Suprapubic skin (tissue), 4 donors: ENCODE data around the gene CUBN.

Experiments
- POLR2A ChIP-seq, 2 donors: fragments of 450-650 bp; IDR thresholded peaks; one replicate each; pipeline ENCODE4 v1.6.1; 2017; ENCODE audit warnings: antibody characterized with exemption in 2 of 2, mild to moderate bottlenecking in 2 of 2, moderate library complexity in 2 of 2
- POLR2AphosphoS5 ChIP-seq, 3 donors: sonication (generic); formaldehyde crosslinking; IDR thresholded peaks; one replicate each; pipeline ENCODE4 v1.6.1; 2017; ENCODE audit warnings: antibody characterized with exemption in 3 of 3

GRCh38 chr10:16913266-16913665 is 216.3 kb downstream of the CUBN start:
- TF ChIP-seq POLR2AphosphoS5 (IDR thresholded peaks at IDR 0.05): no peak
- TF ChIP-seq POLR2A (IDR thresholded peaks at IDR 0.05): no peak
